Activated CD4-positive, CD25-positive, alpha-beta regulatory T cell treated with anti-CD3 and anti-CD28 coated beads, Interleukin-2, amount 50 U/mL, for 24 hours (primary cell): Measurements from ENCODE around the gene MSH5.
"Not testable (repeated sequence)": the region's sequence is repeated elsewhere in the genome, so short reads cannot be mapped to it uniquely, and the experiment has no call there.

Experiments
- ATAC-seq, 2 donors: fragments of 150-1000 bp; cut with Tn5 transposase; one replicate each; pipeline ENCODE4 v1.10.0; 2021; ENCODE audit warnings: mild to moderate bottlenecking in 1 of 2, moderate library complexity in 1 of 2

The MSH5 gene

GRCh38 chr6:31739639-31740396 lies at the start of gene MSH5:
Gene MSH5 (plus strand): TSS chr6:31740005. CDS start chr6:31740467, 462 bp downstream.
- peak; percentile 95 for ATAC-seq

DNA sequence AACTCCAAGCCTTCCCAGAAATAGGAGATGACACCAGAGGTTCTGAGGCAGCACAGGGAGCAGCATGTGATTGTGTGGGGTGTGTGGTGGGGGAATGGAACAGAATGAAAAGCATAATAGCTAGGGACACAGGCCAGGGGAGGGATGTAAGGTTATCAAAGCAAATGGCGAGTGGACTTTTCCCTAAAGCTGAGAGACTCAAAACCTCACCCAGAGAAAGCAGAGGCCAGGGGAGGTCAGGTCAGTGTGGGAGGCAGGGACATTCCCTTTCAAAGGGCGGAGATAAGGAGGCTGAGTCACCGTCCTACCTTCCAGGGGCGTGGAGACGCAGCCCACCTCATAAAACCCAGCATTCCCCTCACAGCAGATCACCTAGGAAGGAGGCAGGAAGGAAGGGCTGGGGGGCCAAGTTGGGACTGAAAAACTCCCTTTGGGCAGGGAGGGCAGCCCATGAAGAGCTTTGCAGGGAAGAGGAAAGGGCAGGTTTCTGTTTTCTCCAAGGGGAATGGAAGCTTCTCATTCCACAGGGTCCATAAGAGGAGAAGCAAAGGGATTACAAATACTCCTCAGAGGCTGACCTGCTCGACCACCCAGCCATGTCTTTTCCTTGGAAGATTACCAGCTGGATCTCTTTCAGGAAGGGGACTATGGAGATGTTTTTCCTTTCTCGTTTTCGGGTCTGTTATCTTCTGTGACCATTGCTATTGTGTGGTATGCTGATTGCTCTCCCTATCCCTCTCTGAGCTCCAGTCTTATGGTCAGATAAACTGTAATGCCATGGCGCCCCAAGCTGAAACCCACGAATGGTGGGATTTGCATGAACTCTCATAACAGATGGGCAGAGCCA lies 49.4 kb upstream of the MSH5 start:
- ATAC-seq = no peak

- ATAC-seq = no peak
These were observed 48.7 kb upstream of the MSH5 start for GRCh38 chr6:31691078-31691463.

GRCh38 chr6:31691564-31692108 lies 48.2 kb upstream of the MSH5 start:
- ATAC-seq = no peak

- no peak for ATAC-seq
These were observed 47.5 kb upstream of the MSH5 start for GRCh38 chr6:31692353-31692752.

DNA sequence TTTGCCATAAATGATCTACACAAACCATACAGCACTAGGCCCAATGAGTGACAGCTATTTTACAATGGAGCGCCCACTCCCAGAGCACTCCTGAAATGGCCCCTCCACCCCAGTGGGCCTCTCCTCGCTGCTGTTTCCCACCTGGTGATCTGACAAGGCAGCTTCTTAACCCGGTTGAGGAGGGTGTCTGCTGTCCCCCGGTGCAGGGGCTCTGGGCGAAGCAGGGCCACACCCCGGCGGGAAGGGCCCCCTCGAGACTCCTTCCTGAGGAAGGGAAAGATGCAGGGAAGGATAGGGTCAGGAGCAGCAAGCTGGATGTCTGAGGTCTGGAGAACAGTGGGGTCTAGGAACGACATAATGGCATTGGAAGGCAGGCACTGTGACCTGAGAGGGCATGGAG lies 46.9 kb upstream of the MSH5 start:
- no peak for ATAC-seq

GRCh38 chr6:31693535-31693934 lies 46.3 kb upstream of the MSH5 start:
- ATAC-seq = no peak

- ATAC-seq = peak in 1 of 2 donors; percentile 60
These were observed 42.2 kb upstream of the MSH5 start for GRCh38 chr6:31697555-31697954.

DNA sequence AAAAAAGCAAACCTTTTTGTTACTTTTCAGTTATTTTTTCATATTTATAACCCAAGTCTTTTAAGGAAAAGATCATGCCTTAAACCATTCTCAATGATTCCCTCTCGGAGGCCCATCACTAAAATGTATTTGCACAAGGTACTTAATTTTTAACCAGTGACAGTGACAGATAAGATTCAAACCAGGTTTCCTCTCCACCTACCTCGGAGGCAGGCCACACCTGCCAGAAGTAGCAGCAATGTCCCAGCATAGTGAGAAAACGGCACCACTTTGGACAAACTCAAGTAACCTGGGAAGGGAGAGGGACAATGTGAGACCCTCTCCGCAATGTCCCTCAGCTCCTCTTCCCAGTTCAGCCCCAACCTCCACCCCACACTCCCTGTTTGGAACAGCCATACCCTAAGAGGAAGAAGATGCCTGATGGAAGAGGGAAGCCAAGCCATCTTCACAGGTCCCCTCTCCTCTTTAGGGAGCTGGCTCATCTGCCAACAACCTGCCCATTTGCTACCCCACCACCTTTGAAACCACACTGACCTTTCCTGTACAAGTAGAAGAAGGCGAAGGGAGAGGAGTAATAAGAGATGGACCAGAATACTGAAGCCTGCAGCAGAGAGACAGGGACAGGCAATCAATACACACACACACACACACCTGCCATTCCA lies 38.9 kb upstream of the MSH5 start:
- no peak for ATAC-seq

DNA sequence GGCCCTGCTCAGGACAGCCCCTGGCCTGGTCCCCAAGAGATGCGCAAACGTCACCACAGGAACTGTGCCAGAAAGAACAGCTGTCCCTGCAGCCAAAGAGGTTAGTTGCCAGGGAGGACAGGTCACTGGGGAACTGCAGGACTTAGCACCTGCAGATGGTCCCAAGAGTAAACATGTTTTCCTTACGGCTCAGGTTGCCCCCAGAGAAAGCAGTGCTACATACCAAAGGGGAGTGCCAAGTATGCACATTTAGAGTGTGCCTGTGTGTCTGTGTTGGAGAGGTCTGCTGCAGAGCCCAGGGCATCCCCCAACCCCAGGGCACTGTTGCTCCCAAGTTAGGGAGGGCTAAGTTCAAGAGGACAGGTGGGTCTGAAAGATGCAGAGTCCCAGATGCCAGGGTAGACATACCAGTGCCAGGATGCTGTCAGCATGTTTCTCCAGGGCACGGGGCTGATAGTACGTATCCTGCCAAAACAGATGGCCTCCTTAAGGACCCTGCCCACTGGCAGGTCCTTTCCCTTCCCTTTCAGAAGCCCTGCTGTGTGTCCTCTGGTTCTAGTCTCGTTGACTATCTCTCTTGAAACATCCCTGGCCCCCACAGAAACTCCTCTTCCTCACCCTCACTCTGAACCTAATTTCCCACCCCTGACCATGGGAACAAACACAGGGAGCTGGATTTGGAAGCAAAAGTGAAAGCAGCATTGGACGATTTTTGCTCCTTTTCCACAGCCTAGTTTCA lies 38.0 kb upstream of the MSH5 start:
- ATAC-seq = no peak

DNA sequence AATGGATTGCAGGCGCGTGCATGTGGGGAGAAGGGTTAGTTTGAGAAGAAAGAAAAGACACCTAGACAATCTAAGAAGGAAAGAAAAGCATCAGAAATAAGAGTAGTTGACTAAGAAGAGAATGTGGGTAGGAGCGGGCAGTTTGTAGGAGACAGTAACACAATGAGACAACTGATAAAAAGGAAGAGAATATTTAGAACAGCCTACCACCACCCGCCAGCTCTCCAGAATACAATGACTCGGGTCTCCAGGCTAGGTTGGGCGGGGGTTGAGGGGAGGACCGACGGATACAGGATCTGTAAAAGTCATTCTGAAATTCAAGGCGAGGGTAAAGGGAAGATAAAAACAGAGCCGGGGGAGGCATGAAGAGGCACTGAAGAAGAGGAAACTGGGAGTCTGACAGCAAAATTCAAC lies 37.4 kb upstream of the MSH5 start:
- ATAC-seq = peak; percentile 5 to 11

- peak; percentile 96 to 97 for ATAC-seq
These were observed 36.7 kb upstream of the MSH5 start, which contains the start of gene ABHD16A for GRCh38 chr6:31702819-31703716. Gene ABHD16A (minus strand): TSS chr6:31703324. CDS start chr6:31703281, 43 bp downstream.

- no peak for ATAC-seq
These were observed 33.9 kb upstream of the MSH5 start for GRCh38 chr6:31705931-31706330.

GRCh38 chr6:31706599-31706998 lies 33.2 kb upstream of the MSH5 start, which contains the start of gene LY6G6F:
Gene LY6G6F (plus strand): TSS chr6:31706866. CDS start chr6:31706907, 41 bp downstream.
- no peak for ATAC-seq

DNA sequence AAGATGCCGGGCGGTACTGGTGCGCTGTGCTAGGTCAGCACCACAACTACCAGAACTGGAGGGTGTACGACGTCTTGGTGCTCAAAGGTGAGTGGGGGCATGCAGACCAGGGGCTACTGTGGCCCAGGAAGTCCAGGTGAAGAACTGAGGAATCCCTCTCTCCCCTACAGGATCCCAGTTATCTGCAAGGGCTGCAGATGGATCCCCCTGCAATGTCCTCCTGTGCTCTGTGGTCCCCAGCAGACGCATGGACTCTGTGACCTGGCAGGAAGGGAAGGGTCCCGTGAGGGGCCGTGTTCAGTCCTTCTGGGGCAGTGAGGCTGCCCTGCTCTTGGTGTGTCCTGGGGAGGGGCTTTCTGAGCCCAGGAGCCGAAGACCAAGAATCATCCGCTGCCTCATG lies 32.1 kb upstream of the MSH5 start:
- ATAC-seq = no peak

GRCh38 chr6:31708224-31708623 lies 31.6 kb upstream of the MSH5 start:
- ATAC-seq = no peak

DNA sequence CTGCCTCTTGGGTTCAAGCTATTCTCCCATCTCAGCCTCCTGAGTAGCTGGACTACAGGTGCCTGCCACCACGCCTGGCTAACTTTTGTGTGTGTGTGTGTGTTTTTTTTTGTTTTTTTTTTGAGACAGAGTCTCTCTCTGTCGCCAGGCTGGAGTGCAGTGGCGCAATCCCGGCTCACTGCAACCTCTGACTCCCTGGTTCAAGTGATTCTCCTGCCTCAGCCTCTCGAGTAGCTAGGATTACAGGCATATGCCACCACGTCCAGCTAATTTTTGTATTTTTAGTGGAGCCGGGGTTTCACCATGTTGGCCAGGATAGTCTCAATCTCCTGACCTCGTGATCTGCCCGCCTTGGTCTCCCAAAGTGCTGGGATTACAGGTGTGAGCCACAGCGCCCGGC lies 30.6 kb upstream of the MSH5 start:
- not testable (repeated sequence) for ATAC-seq

DNA sequence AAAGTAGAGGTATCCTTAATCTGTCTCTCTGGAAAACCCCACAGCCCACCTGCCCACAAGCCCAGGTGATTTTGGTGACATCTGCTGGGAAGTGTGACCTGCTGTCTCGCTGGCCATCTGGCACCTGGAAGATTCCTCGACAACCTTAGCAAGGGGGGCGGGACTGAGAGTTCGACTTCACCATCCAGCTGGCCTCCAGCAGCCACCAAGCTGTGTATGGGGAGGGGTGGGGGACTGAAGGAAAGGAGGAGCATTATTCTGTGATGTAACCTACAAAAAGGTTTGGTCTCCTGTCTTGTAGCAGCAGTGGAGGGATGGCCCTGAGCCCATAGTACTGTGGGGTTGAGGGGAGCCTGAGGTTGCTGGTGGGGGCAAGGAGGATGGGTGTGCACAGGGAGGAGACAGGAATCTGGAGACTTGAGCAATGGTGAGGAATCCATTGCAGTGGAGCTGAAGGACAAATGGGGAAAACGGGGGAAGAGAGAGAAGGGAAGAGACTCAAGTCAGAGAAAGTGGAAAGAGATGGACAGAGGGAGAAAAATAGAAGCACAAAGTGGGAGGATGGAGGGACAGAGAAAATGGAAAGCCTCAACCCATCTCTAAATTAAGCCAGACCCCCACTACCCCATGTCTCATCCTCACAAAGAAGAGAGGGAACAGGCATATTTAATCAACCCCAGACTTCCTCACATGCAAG lies 29.1 kb upstream of the MSH5 start:
- no peak for ATAC-seq

GRCh38 chr6:31711233-31711632 lies 28.6 kb upstream of the MSH5 start:
- no peak for ATAC-seq

DNA sequence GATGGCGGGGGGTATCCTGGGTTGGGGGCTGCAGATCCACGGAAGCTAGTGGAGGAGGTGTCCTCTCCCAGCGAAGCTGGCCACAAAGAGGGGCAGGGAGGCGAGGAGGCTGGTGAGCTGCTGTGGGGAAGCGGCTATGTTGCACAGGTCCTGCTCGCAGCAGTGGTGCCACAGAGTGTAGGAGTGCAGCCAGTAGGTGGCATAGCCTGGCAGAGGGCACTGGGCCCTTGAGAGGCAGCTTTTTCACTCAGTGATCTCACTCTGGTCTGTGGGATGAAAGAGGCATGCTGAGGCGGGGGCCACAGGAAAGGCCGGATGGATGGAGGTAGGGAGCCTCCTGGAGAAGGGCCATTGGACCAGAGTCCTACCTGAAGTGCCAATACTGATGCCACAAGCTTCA lies 27.5 kb upstream of the MSH5 start:
- ATAC-seq = peak in 1 of 2 donors; percentile 45
